Osteocyte (in vitro differentiated cells): ENCODE data around the gene HAGHL. TPM values are rescaled to one million over a fixed set of nuclear protein-coding genes. Genes with fewer than 3 reads are reported as not detected.

Experiments
- DNase-seq: peaks from one replicate; pipeline ENCODE4 v3.0.0; 2021; ENCODE audit warnings: mixed read lengths; ENCODE audit not compliant: unreplicated experiment; ENCODE audit errors: extremely low spot score
- H3K27ac Mint-ChIP-seq: one replicate; pipeline ENCODE4 v1.8.0; 2021; ENCODE audit warnings: mild to moderate bottlenecking, mixed read lengths; ENCODE audit not compliant: unreplicated experiment
- H3K27me3 Mint-ChIP-seq: one replicate; pipeline ENCODE4 v1.8.0; 2021; ENCODE audit warnings: mixed read lengths; ENCODE audit not compliant: unreplicated experiment
- H3K36me3 Mint-ChIP-seq: one replicate; pipeline ENCODE4 v1.8.0; 2021; ENCODE audit warnings: mixed read lengths; ENCODE audit not compliant: unreplicated experiment
- H3K4me1 Mint-ChIP-seq: one replicate; pipeline ENCODE4 v1.8.0; 2021; ENCODE audit warnings: mixed read lengths; ENCODE audit not compliant: unreplicated experiment
- H3K4me3 Mint-ChIP-seq: one replicate; pipeline ENCODE4 v1.8.0; 2021; ENCODE audit warnings: mild to moderate bottlenecking, moderate library complexity, mixed read lengths; ENCODE audit not compliant: unreplicated experiment
- H3K9me3 Mint-ChIP-seq: one replicate; pipeline ENCODE4 v1.8.0; 2021; ENCODE audit warnings: mixed read lengths; ENCODE audit not compliant: unreplicated experiment
- long read RNA-seq: library from polyadenylated mRNA; unstranded; transcript quantifications from one replicate; pipeline ENCODE4 v2.0.0, GENCODE V29; 2021
- total RNA-seq: library from RNA; stranded (reverse); gene quantifications from 2 replicates; pipeline ENCODE4 v1.2.1, GENCODE V29; 2021
- TF ChIP-seq, protein P1 (sequence below): fragments of 200-600 bp; sonication (generic); IDR thresholded peaks from 2 replicates; pipeline ENCODE4 v1.5.0; 2021; ENCODE audit warnings: antibody characterized with exemption, mild to moderate bottlenecking, moderate library complexity

HAGHL gene, protein sequence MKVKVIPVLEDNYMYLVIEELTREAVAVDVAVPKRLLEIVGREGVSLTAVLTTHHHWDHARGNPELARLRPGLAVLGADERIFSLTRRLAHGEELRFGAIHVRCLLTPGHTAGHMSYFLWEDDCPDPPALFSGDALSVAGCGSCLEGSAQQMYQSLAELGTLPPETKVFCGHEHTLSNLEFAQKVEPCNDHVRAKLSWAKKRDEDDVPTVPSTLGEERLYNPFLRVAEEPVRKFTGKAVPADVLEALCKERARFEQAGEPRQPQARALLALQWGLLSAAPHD
- 11.3 and 17.3 TPM in 2 replicates for total RNA-seq
- long read RNA-seq, partial matches to known transcripts = 0 of 4 reads
- long read RNA-seq, other reads (novel, unspliced or antisense) = 1 of 4 reads

GRCh38 chr16:726438-727290, at the start of gene HAGHL, which contains the start of gene CCDC78:
TSS of gene HAGHL (plus strand) at chr16:727106. CDS start at chr16:727510, 404 bp downstream.
TSS of gene CCDC78 (minus strand) at chr16:726443. CDS start at chr16:726367, 76 bp downstream.
- Mint-ChIP-seq H3K27me3 (no peaks in the 10 kb centered on the region), H3K27ac (no peak within 1 kb of the TSS), H3K36me3 (no peaks in the 10 kb centered on the region), H3K4me1 (peaks cover 3% of the 10 kb centered on the region), H3K4me3 (peak within 1 kb of the TSS; percentile 66), H3K9me3 (no peaks in the 10 kb centered on the region)
- no peak for DNase-seq
- TF ChIP-seq, protein P1, sequence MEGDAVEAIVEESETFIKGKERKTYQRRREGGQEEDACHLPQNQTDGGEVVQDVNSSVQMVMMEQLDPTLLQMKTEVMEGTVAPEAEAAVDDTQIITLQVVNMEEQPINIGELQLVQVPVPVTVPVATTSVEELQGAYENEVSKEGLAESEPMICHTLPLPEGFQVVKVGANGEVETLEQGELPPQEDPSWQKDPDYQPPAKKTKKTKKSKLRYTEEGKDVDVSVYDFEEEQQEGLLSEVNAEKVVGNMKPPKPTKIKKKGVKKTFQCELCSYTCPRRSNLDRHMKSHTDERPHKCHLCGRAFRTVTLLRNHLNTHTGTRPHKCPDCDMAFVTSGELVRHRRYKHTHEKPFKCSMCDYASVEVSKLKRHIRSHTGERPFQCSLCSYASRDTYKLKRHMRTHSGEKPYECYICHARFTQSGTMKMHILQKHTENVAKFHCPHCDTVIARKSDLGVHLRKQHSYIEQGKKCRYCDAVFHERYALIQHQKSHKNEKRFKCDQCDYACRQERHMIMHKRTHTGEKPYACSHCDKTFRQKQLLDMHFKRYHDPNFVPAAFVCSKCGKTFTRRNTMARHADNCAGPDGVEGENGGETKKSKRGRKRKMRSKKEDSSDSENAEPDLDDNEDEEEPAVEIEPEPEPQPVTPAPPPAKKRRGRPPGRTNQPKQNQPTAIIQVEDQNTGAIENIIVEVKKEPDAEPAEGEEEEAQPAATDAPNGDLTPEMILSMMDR = no peak

GRCh38 chr16:677316-678190, 49.4 kb upstream of the HAGHL start:
- peaks cover 23% of the 10 kb centered on the region for H3K4me1 Mint-ChIP-seq
- H3K4me3 Mint-ChIP-seq = no peak overlapping the region
- H3K27me3 Mint-ChIP-seq = no peaks in the 10 kb centered on the region
- H3K9me3 Mint-ChIP-seq = no peaks in the 10 kb centered on the region
- TF ChIP-seq, protein P1 = no peak
- no peak overlapping the region for H3K27ac Mint-ChIP-seq
- H3K36me3 Mint-ChIP-seq = peaks cover 12% of the 10 kb centered on the region
- DNase-seq = no peak

GRCh38 chr16:678209-678857, 48.6 kb upstream of the HAGHL start:
- no peak for DNase-seq
- H3K27ac Mint-ChIP-seq = no peak overlapping the region
- H3K27me3 Mint-ChIP-seq = no peaks in the 10 kb centered on the region
- peaks cover 26% of the 10 kb centered on the region for H3K4me1 Mint-ChIP-seq
- peaks cover 11% of the 10 kb centered on the region for H3K36me3 Mint-ChIP-seq
- no peak overlapping the region for H3K4me3 Mint-ChIP-seq
- TF ChIP-seq, protein P1 = no peak
- no peaks in the 10 kb centered on the region for H3K9me3 Mint-ChIP-seq

GRCh38 chr16:678858-679813, 47.8 kb upstream of the HAGHL start:
- TF ChIP-seq, protein P1 = no peak
- H3K9me3 Mint-ChIP-seq = no peaks in the 10 kb centered on the region
- H3K27me3 Mint-ChIP-seq = no peaks in the 10 kb centered on the region
- H3K36me3 Mint-ChIP-seq = peaks cover 11% of the 10 kb centered on the region
- DNase-seq = no peak
- H3K4me3 Mint-ChIP-seq = peak overlapping the region; percentile 77
- peak overlapping the region; percentile 88 for H3K27ac Mint-ChIP-seq
- H3K4me1 Mint-ChIP-seq = peaks cover 28% of the 10 kb centered on the region
